Pancreas (tissue), 10 donors: ENCODE measurements around the gene SRSF1. TPM values are rescaled to one million over a fixed set of nuclear protein-coding genes. Genes with fewer than 3 reads are reported as not detected.
"Not testable (repeated sequence)": the region's sequence is repeated elsewhere in the genome, so short reads cannot be mapped to it uniquely, and the experiment has no call there.

ENCODE experiments used
- ATAC-seq, 4 donors: fragments of 200-7000 bp; cut with Tn5 transposase; one replicate each; pipeline versions ENCODE4 v1.8.0 to v1.9.1; 2020; ENCODE audit warnings: mild to moderate bottlenecking in 4 of 4, moderate library complexity in 4 of 4
- DNase-seq, 6 donors: peaks; one replicate each; pipeline ENCODE4 v3.0.0-alpha.2; 2020
- FAIRE-seq: peaks from 2 replicates; lab custom pipeline; 2012; peaks lifted over from hg19 to GRCh38; lab: Jason Lieb, UNC
- H3K27ac ChIP-seq, 4 donors: fragments of 200-600 bp; sonication (generic); 1 replicate in 3 of 4; 2 replicates in 1 of 4; pipeline versions ENCODE4 v1.5.0 to v1.8.0; 2020
- H3K27me3 ChIP-seq, 4 donors: fragments of 200-600 bp; one replicate each; pipeline ENCODE4 v1.8.0; 2021
- H3K36me3 ChIP-seq, 3 donors: fragments of 200-600 bp; sonication (generic) in 1 of 3; one replicate each; pipeline versions ENCODE4 v1.5.0 to v1.8.0; 2020 to 2021
- H3K4me1 ChIP-seq, 3 donors: fragments of 200-600 bp; one replicate each; pipeline ENCODE4 v1.8.0; 2021
- H3K4me3 ChIP-seq, 4 donors: fragments of 200-600 bp; sonication (generic) in 2 of 4; one replicate each; pipeline versions ENCODE4 v1.5.0 to v1.8.0; 2020 to 2021
- H3K9me3 ChIP-seq, 4 donors: fragments of 200-600 bp; one replicate each; pipeline ENCODE4 v1.8.0; 2021
- CTCF ChIP-seq, 4 donors: fragments of 200-600 bp; sonication (generic) in 3 of 4; IDR thresholded peaks; one replicate each; pipeline versions ENCODE4 v1.5.0 to v1.8.0; 2021; ENCODE audit warnings: antibody characterized with exemption in 4 of 4
- WGBS, 2 donors: extraction: QIAGEN DNeasy Blood & Tissue Kit; methylation state at CpG; one replicate each; pipeline ENCODE4 v1.1.7; 2013; 5-methylcytosine and 5-hydroxymethylcytosine counted together
- intact Hi-C, 3 donors: fragments of 100-400 bp; cut with DNase I; formaldehyde crosslinking; loops; one replicate each; pipeline versions ENCODE4 v1.11.1 to v1.14.2; 2022
- polyA plus RNA-seq, 2 donors: library from polyadenylated mRNA; stranded (reverse); fragments of 200-250 nt; gene quantifications; one replicate each; pipeline ENCODE4 v1.2.3, GENCODE V29; 2013
- total RNA-seq, 6 donors: library from RNA; stranded (reverse); fragmentation: NEBNext Ultra II Directional in 4 of 6; extraction: Animal tissue kit (Norgen Biotek cat#: 25700) in 4 of 6; gene quantifications; one replicate each; pipeline versions ENCODE4 v1.2.1 to v1.2.4, GENCODE V29; 2021 to 2023
- donor health status: healthy with polysubstance abuse.
- donor health status: DM: no; HTN: no; CAD: no; lungs with moderate emphysema.
- donor health status: DM: no; HTN: no; CAD: no.
- donor health status: control.
- donor health status: control.
- donor health status: Bipolar disorder and iron deficiency.
- donor health status: DM: yes; HTN: yes; CAD: no.
- donor health status: DM: no; HTN: no; CAD: no.
- donor health status: DM: no; HTN: no; CAD: no.
- donor health status: DM: yes; HTN: yes; CAD: no.

Gene SRSF1
- total and polyA plus RNA-seq, 8 donors: 37.5 to 95.2 (median 67.2) TPM

- Histone ChIP-seq H3K27ac (no peak overlapping the region), H3K27me3 (no peaks in the 10 kb centered on the region), H3K36me3 (no peaks in the 10 kb centered on the region), H3K4me3 (no peak overlapping the region), H3K4me1 (peaks cover 0 to 3% (median 0%) of the 10 kb centered on the region in 3 donors), H3K9me3 (no peaks in the 10 kb centered on the region)
- WGBS, 2 donors: 64 to 74% methylated on average over 18 of the region's 18 CpGs
- no peak for ATAC-seq
- intact Hi-C loops: no loop called here
- FAIRE-seq: no peak
- DNase-seq: no peak
- TF ChIP-seq CTCF (IDR thresholded peaks at IDR 0.05): no peak
These were observed 39.4 kb upstream of the SRSF1 start for GRCh38 chr17:58046239-58047094.

- intact Hi-C loops, H3K4me1 ChIP-seq, H3K4me3 ChIP-seq, H3K9me3 ChIP-seq, ATAC-seq, DNase-seq, H3K27ac ChIP-seq, H3K27me3 ChIP-seq, H3K36me3 ChIP-seq, FAIRE-seq: not testable (repeated sequence)
- WGBS, 2 donors: 82 to 96% methylated on average over 6 of the region's 6 CpGs
These were observed 37.2 kb upstream of the SRSF1 start for GRCh38 chr17:58044256-58044655.

- no peaks in the 10 kb centered on the region for H3K36me3 ChIP-seq
- no peak for TF ChIP-seq CTCF (IDR thresholded peaks at IDR 0.05)
- intact Hi-C loops: no loop called here
- H3K9me3 ChIP-seq: no peaks in the 10 kb centered on the region
- H3K4me1 ChIP-seq: peaks cover 0 to 3% (median 0%) of the 10 kb centered on the region in 3 donors
- FAIRE-seq (no peak), DNase-seq (no peak), ATAC-seq (peak in 1 of 4 donors; percentile 51)
- WGBS, 2 donors: 61% methylated on average over 5 of the region's 5 CpGs
- H3K27ac ChIP-seq: no peak overlapping the region
- H3K27me3 ChIP-seq: no peaks in the 10 kb centered on the region
- no peak overlapping the region for H3K4me3 ChIP-seq
These were observed 36.5 kb upstream of the SRSF1 start for GRCh38 chr17:58043221-58044181.

GRCh38 chr17:58041161-58041560, 34.1 kb upstream of the SRSF1 start:
- DNase-seq: no peak
- Histone ChIP-seq H3K4me1 (peaks cover 0 to 3% (median 0%) of the 10 kb centered on the region in 3 donors), H3K27ac (no peak overlapping the region), H3K27me3 (no peaks in the 10 kb centered on the region), H3K4me3 (no peak overlapping the region), H3K36me3 (no peaks in the 10 kb centered on the region), H3K9me3 (no peaks in the 10 kb centered on the region)
- no peak for TF ChIP-seq CTCF (IDR thresholded peaks at IDR 0.05)
- intact Hi-C loops: no loop called here
- 43 to 51% methylated on average over 5 of the region's 5 CpGs for WGBS, 2 donors
- FAIRE-seq: no peak
- no peak for ATAC-seq

- DNase-seq (no peak), FAIRE-seq (no peak), ATAC-seq (no peak)
- no peak for TF ChIP-seq CTCF (IDR thresholded peaks at IDR 0.05)
- H3K27me3 ChIP-seq: no peaks in the 10 kb centered on the region
- H3K4me1 ChIP-seq: peaks cover 0 to 3% (median 0%) of the 10 kb centered on the region in 3 donors
- WGBS, 2 donors: 64 to 68% methylated on average over 8 of the region's 8 CpGs
- no peak overlapping the region for H3K27ac ChIP-seq
- no peak overlapping the region for H3K4me3 ChIP-seq
- no peaks in the 10 kb centered on the region for H3K9me3 ChIP-seq
- H3K36me3 ChIP-seq: no peaks in the 10 kb centered on the region
- intact Hi-C loops: no loop called here
These were observed 33.3 kb upstream of the SRSF1 start for GRCh38 chr17:58040386-58040785.
